Measurements from ENCODE around the gene TRIO.

Gene TRIO

GRCh38 chr5:14298126-14298847 is 155.1 kb downstream of the TRIO start:
- peak in 1 of 2 donors; percentile 4 for DNase-seq

GRCh38 chr5:14299666-14300065 is 156.5 kb downstream of the TRIO start:
- DNase-seq: no peak

GRCh38 chr5:14301186-14301585 is 158.0 kb downstream of the TRIO start:
- DNase-seq: no peak

GRCh38 chr5:14302330-14302729 is 159.2 kb downstream of the TRIO start:
- DNase-seq: no peak

GRCh38 chr5:14305045-14305444 is 161.9 kb downstream of the TRIO start:
- DNase-seq: peak; percentile 11 to 18

- no peak for DNase-seq
Observed at GRCh38 chr5:14306329-14306815, 163.2 kb downstream of the TRIO start.

- no peak for DNase-seq
Observed at GRCh38 chr5:14308384-14309154, 165.4 kb downstream of the TRIO start.

- no peak for DNase-seq
Observed at GRCh38 chr5:14309199-14309598, 166.1 kb downstream of the TRIO start.

- DNase-seq: no peak
Observed at GRCh38 chr5:14309878-14310531, 166.9 kb downstream of the TRIO start.

- DNase-seq: no peak
Observed at GRCh38 chr5:14310901-14311300, 167.8 kb downstream of the TRIO start.

- DNase-seq: no peak
Observed at GRCh38 chr5:14313986-14314690, 171.0 kb downstream of the TRIO start.

GRCh38 chr5:14316471-14316870 is 173.3 kb downstream of the TRIO start:
- no peak for DNase-seq

- no peak for DNase-seq
Observed at GRCh38 chr5:14319102-14319501, 176.0 kb downstream of the TRIO start.

GRCh38 chr5:14321936-14322335 is 178.8 kb downstream of the TRIO start:
- DNase-seq: no peak

GRCh38 chr5:14322437-14323187 is 179.5 kb downstream of the TRIO start:
- no peak for DNase-seq

- DNase-seq: no peak
Observed at GRCh38 chr5:14323466-14323865, 180.3 kb downstream of the TRIO start.

- no peak for DNase-seq
Observed at GRCh38 chr5:14325369-14325768, 182.2 kb downstream of the TRIO start.

- peak in 1 of 2 donors; percentile 17 for DNase-seq
Observed at GRCh38 chr5:14326035-14326903, 183.1 kb downstream of the TRIO start.

- no peak for DNase-seq
Observed at GRCh38 chr5:14327624-14328023, 184.5 kb downstream of the TRIO start.

GRCh38 chr5:14328144-14328543 is 185.0 kb downstream of the TRIO start:
- DNase-seq: no peak

- no peak for DNase-seq
Observed at GRCh38 chr5:14330291-14330690, 187.1 kb downstream of the TRIO start.
